ENCODE results near the gene DDX42.

The DDX42 gene

GRCh38 chr17:63831505-63831904 is 57.5 kb downstream of the DDX42 start:
- TF ChIP-seq CTCF (IDR thresholded peaks at IDR 0.05; ENCODE audit: insufficient read depth, low read length, missing control alignments): no peak
- DNase-seq (ENCODE audit: low read depth, low spot score): no peak
- POLR2A ChIA-PET: no interaction called here
- no peak overlapping the region for H3K4me3 ChIP-seq (ENCODE audit: low read depth, low read length)
- CTCF ChIA-PET: interaction anchor here (0.9 to 6.3 kb wide), 2 partner anchors 9 to 35 kb away, joined by 4 to 58 read pairs; partner anchors contain the start of gene SMARCD2

- CTCF ChIA-PET: interaction anchor here (0.9 to 6.3 kb wide), 2 partner anchors 8 to 35 kb away, joined by 4 to 58 read pairs; partner anchors contain the start of gene SMARCD2
- POLR2A ChIA-PET: interaction anchor here (1.7 kb wide), 1 partner anchor 10 kb away, joined by 8 read pairs; the partner anchor contains the start of gene SMARCD2
- no peak overlapping the region for H3K4me3 ChIP-seq (ENCODE audit: low read depth, low read length)
- no peak for DNase-seq (ENCODE audit: low read depth, low spot score)
- TF ChIP-seq CTCF (IDR thresholded peaks at IDR 0.05; ENCODE audit: insufficient read depth, low read length, missing control alignments): no peak
Observed at GRCh38 chr17:63832014-63832413, 58.0 kb downstream of the DDX42 start.

GRCh38 chr17:63832455-63832854 is 58.5 kb downstream of the DDX42 start:
- TF ChIP-seq CTCF (IDR thresholded peaks at IDR 0.05; ENCODE audit: insufficient read depth, low read length, missing control alignments): no peak
- CTCF ChIA-PET: interaction anchor here (0.8 to 6.3 kb wide), 3 partner anchors 8 to 134 kb away, joined by 3 to 58 read pairs (median 3); partner anchors contain the start of gene SMARCD2
- no peak for DNase-seq (ENCODE audit: low read depth, low spot score)
- no peak overlapping the region for H3K4me3 ChIP-seq (ENCODE audit: low read depth, low read length)
- POLR2A ChIA-PET: interaction anchor here (1.7 kb wide), 1 partner anchor 9 kb away, joined by 8 read pairs; the partner anchor contains the start of gene SMARCD2

- ChIA-PET CTCF (interaction anchor here (0.8 to 6.3 kb wide), 4 partner anchors 7 to 135 kb away, joined by 3 to 58 read pairs (median 4); partner anchors contain the start of gene SMARCD2), POLR2A (interaction anchor here (1.4 to 1.7 kb wide), 2 partner anchors 8 to 14 kb away, joined by 6 to 8 read pairs; partner anchors contain the start of gene SMARCD2)
- TF ChIP-seq CTCF (IDR thresholded peaks at IDR 0.05; ENCODE audit: insufficient read depth, low read length, missing control alignments): no peak
- DNase-seq (ENCODE audit: low read depth, low spot score): no peak
- H3K4me3 ChIP-seq (ENCODE audit: low read depth, low read length): no peak overlapping the region
Observed at GRCh38 chr17:63833026-63833740, 59.2 kb downstream of the DDX42 start.

- CTCF ChIA-PET: interaction anchor here (0.7 to 6.3 kb wide), 11 partner anchors 6 to 207 kb away, joined by 3 to 58 read pairs (median 5); partner anchors contain the start of gene SMARCD2
- TF ChIP-seq CTCF (IDR thresholded peaks at IDR 0.05; ENCODE audit: insufficient read depth, low read length, missing control alignments): no peak
- H3K4me3 ChIP-seq (ENCODE audit: low read depth, low read length): no peak overlapping the region
- POLR2A ChIA-PET: interaction anchor here (0.7 to 1.4 kb wide), 2 partner anchors 12 to 15 kb away, joined by 5 to 6 read pairs; no protein-coding TSS in a partner anchor
- no peak for DNase-seq (ENCODE audit: low read depth, low spot score)
Observed at GRCh38 chr17:63833741-63834373, 59.9 kb downstream of the DDX42 start.
